Thymus (tissue), 14 donors: Measurements from ENCODE around the gene MANSC1. TPM values are rescaled to one million over a fixed set of nuclear protein-coding genes. Genes with fewer than 3 reads are reported as not detected.

Experiments
- DNase-seq, 9 donors: peaks; one replicate each; pipeline ENCODE4 v3.0.0-alpha.2; 2013; ENCODE audit warnings: low spot score in 9 of 9, low read depth in 6 of 9, missing footprints in 1 of 9
- H3K27ac ChIP-seq, 2 donors: one replicate each; pipeline ENCODE4 v1.5.1; 2013; ENCODE audit warnings: control low read depth in 1 of 2, low read depth in 1 of 2, low read length in 1 of 2, mild to moderate bottlenecking in 1 of 2, moderate library complexity in 1 of 2
- H3K27me3 ChIP-seq, 2 donors: one replicate each; pipeline ENCODE4 v1.5.1; 2013; ENCODE audit warnings: low read length in 1 of 2; ENCODE audit not compliant: control insufficient read depth in 2 of 2, insufficient read depth in 1 of 2
- H3K36me3 ChIP-seq, 2 donors: one replicate each; pipeline ENCODE4 v1.5.1; 2013; ENCODE audit warnings: low read length in 1 of 2, mild to moderate bottlenecking in 1 of 2, moderate library complexity in 1 of 2; ENCODE audit not compliant: control insufficient read depth in 2 of 2, insufficient read depth in 2 of 2
- H3K4me1 ChIP-seq, 2 donors: one replicate each; pipeline ENCODE4 v1.5.1; 2013; ENCODE audit warnings: low read length in 2 of 2; ENCODE audit not compliant: control insufficient read depth in 2 of 2, insufficient read depth in 2 of 2
- H3K4me3 ChIP-seq, 2 donors: one replicate each; pipeline ENCODE4 v1.5.1; 2013; ENCODE audit warnings: low read length in 2 of 2, control low read depth in 1 of 2, mild to moderate bottlenecking in 1 of 2
- H3K9me3 ChIP-seq, 2 donors: one replicate each; pipeline ENCODE4 v1.5.1; 2013; ENCODE audit warnings: low read length in 1 of 2, mild to moderate bottlenecking in 1 of 2; ENCODE audit not compliant: control insufficient read depth in 2 of 2, insufficient read depth in 1 of 2
- WGBS: extraction: QIAGEN DNeasy Blood & Tissue Kit; methylation state at CpG from one replicate; pipeline ENCODE4 v1.1.7; 2013; 5-methylcytosine and 5-hydroxymethylcytosine counted together
- long read RNA-seq, 10 donors: transcript quantifications; one replicate each; lab custom pipeline, GENCODE V29; 2026
- polyA plus RNA-seq: library from polyadenylated mRNA; stranded (reverse); fragments of 200-250 nt; gene quantifications from one replicate; pipeline ENCODE4 v1.2.3, GENCODE V29; 2013
- total RNA-seq: library from RNA; stranded (reverse); fragments of 120-200 nt; gene quantifications from one replicate; pipeline ENCODE4 v1.2.4, GENCODE V29; 2013
- donor health status: healthy.

The MANSC1 gene
- total RNA-seq (1.0 TPM), polyA plus RNA-seq (4.6 TPM)
- long read RNA-seq, donor 1, result 0 reads
- long read RNA-seq, donor 2, result 0 reads
- long read RNA-seq, donor 3, full-length matches to known transcripts, result 2 of 2 reads
- long read RNA-seq, donor 3, partial matches to known transcripts, result 0 of 2 reads
- long read RNA-seq, donor 3, other reads (novel, unspliced or antisense), result 0 of 2 reads
- long read RNA-seq, donor 4, result 0 reads
- long read RNA-seq, donor 5, full-length matches to known transcripts, result 2 of 2 reads
- long read RNA-seq, donor 5, partial matches to known transcripts, result 0 of 2 reads
- long read RNA-seq, donor 5, other reads (novel, unspliced or antisense), result 0 of 2 reads
- long read RNA-seq, donor 6, result 0 reads
- long read RNA-seq, donor 7, result 0 reads
- long read RNA-seq, donor 8, full-length matches to known transcripts, result 1 of 1 reads
- long read RNA-seq, donor 8, partial matches to known transcripts, result 0 of 1 reads
- long read RNA-seq, donor 8, other reads (novel, unspliced or antisense), result 0 of 1 reads
- long read RNA-seq, donor 9, result 0 reads
- long read RNA-seq, donor 10, full-length matches to known transcripts, result 2 of 2 reads
- long read RNA-seq, donor 10, partial matches to known transcripts, result 0 of 2 reads
- long read RNA-seq, donor 10, other reads (novel, unspliced or antisense), result 0 of 2 reads

- H3K4me3 ChIP-seq, result peak within 1 kb of the TSS; percentile 48 to 62
- 3% methylated on average over 68 of the region's 68 CpGs for WGBS
- peaks cover 0 to 5% of the 10 kb centered on the region in 2 donors for H3K27me3 ChIP-seq
- peaks cover 13 to 16% of the 10 kb centered on the region in 2 donors for H3K4me1 ChIP-seq
- no peaks in the 10 kb centered on the region for H3K36me3 ChIP-seq
- peak within 1 kb of the TSS; percentile 55 to 84 for H3K27ac ChIP-seq
- DNase-seq, result peak in 4 of 9 donors; percentile 48 to 80 (median 73)
- no peaks in the 10 kb centered on the region for H3K9me3 ChIP-seq
Observed at GRCh38 chr12:12349711-12350665, at the start of gene MANSC1. Gene MANSC1, minus strand, starts transcription at chr12:12350242. Its CDS starts 6,928 bp downstream, at chr12:12343314.

- peaks cover 9 to 11% of the 10 kb centered on the region in 2 donors for H3K4me1 ChIP-seq
- no peaks in the 10 kb centered on the region for H3K27me3 ChIP-seq
- no peak overlapping the region for H3K4me3 ChIP-seq
- H3K9me3 ChIP-seq, result no peaks in the 10 kb centered on the region
- no peaks in the 10 kb centered on the region for H3K36me3 ChIP-seq
- no peak for DNase-seq
- 98% methylated on average over 1 of the region's 1 CpG for WGBS
- H3K27ac ChIP-seq, result no peak overlapping the region
Observed at GRCh38 chr12:12399161-12399560, 49.1 kb upstream of the MANSC1 start.

GRCh38 chr12:12398026-12398859, 48.2 kb upstream of the MANSC1 start:
- no peaks in the 10 kb centered on the region for H3K27me3 ChIP-seq
- WGBS, result 94% methylated on average over 7 of the region's 7 CpGs

GRCh38 chr12:12397184-12397583, 47.1 kb upstream of the MANSC1 start:
- 98% methylated on average over 5 of the region's 5 CpGs for WGBS
- peaks cover 7 to 17% of the 10 kb centered on the region in 2 donors for H3K4me1 ChIP-seq
- no peaks in the 10 kb centered on the region for H3K27me3 ChIP-seq
- no peak for DNase-seq
- H3K9me3 ChIP-seq, result no peaks in the 10 kb centered on the region
- no peaks in the 10 kb centered on the region for H3K36me3 ChIP-seq
- no peak overlapping the region for H3K4me3 ChIP-seq
- no peak overlapping the region for H3K27ac ChIP-seq

More at GRCh38 chr12:12398026-12398859, 48.2 kb upstream of the MANSC1 start:
- no peak for DNase-seq
- Histone ChIP-seq H3K4me3 (no peak overlapping the region), H3K9me3 (no peaks in the 10 kb centered on the region), H3K36me3 (no peaks in the 10 kb centered on the region), H3K4me1 (peaks cover 4 to 9% of the 10 kb centered on the region in 2 donors), H3K27ac (no peak overlapping the region)

- H3K9me3 ChIP-seq, result no peaks in the 10 kb centered on the region
- no peak overlapping the region for H3K4me3 ChIP-seq
- H3K4me1 ChIP-seq, result peaks cover 9 to 20% of the 10 kb centered on the region in 2 donors
- H3K27me3 ChIP-seq, result no peaks in the 10 kb centered on the region
- 95% methylated on average over 4 of the region's 4 CpGs for WGBS
- H3K36me3 ChIP-seq, result no peaks in the 10 kb centered on the region
- H3K27ac ChIP-seq, result no peak overlapping the region
- DNase-seq, result no peak
Observed at GRCh38 chr12:12396694-12397093, 46.7 kb upstream of the MANSC1 start.

GRCh38 chr12:12393171-12393570, 43.1 kb upstream of the MANSC1 start:
- peak overlapping the region; percentile 64 to 65 for H3K27ac ChIP-seq
- peaks cover 9 to 24% of the 10 kb centered on the region in 2 donors for H3K4me1 ChIP-seq
- no peak overlapping the region for H3K4me3 ChIP-seq
- WGBS, result 61% methylated on average over 2 of the region's 2 CpGs
- peak in 5 of 9 donors; percentile 40 to 73 (median 53) for DNase-seq
- no peaks in the 10 kb centered on the region for H3K36me3 ChIP-seq
- no peaks in the 10 kb centered on the region for H3K9me3 ChIP-seq
- no peaks in the 10 kb centered on the region for H3K27me3 ChIP-seq

GRCh38 chr12:12392413-12392812, 42.4 kb upstream of the MANSC1 start:
- Histone ChIP-seq H3K4me3 (no peak overlapping the region), H3K4me1 (peaks cover 13 to 27% of the 10 kb centered on the region in 2 donors), H3K36me3 (no peaks in the 10 kb centered on the region), H3K9me3 (no peaks in the 10 kb centered on the region), H3K27ac (peak overlapping the region in 1 of 2 donors; percentile 64), H3K27me3 (no peaks in the 10 kb centered on the region)
- WGBS, result 20% methylated on average over 2 of the region's 2 CpGs
- DNase-seq, result peak in 1 of 9 donors; percentile 45

- Histone ChIP-seq H3K36me3 (no peaks in the 10 kb centered on the region), H3K27me3 (no peaks in the 10 kb centered on the region), H3K4me1 (peaks cover 15 to 32% of the 10 kb centered on the region in 2 donors), H3K9me3 (no peaks in the 10 kb centered on the region), H3K27ac (no peak overlapping the region), H3K4me3 (no peak overlapping the region)
- peak in 1 of 9 donors; percentile 44 for DNase-seq
- 87% methylated on average over 3 of the region's 3 CpGs for WGBS
Observed at GRCh38 chr12:12387501-12387900, 37.5 kb upstream of the MANSC1 start.
